ENCODE measurements around the gene CCDC86. TPM values are rescaled to one million over a fixed set of nuclear protein-coding genes. Genes with fewer than 3 reads are reported as not detected.

CCDC86 gene
- total RNA-seq, 2 donors from 2014 or later, result 10.9 to 32.1 TPM

DNA sequence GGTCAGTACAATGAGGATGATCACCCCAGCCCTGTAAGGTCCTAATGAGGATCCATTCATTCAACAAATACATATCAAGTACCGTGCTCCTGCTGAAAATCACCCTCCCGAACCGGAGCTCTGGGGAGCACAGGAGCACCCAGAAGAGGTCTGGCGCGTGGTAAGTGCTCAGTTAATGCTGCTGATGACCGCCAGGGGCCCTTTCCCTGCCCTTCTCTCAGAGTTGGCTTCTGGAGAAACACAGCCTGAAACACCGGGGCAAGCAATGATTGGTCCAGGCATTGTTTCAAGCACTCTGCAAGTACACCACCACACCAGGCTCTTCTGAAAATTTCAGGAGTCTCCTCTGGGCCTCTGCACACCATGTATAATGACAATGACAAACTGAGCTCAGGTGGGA is 3.8 kb upstream of the CCDC86 start:
- peaks cover 6% of the 10 kb centered on the region for H3K4me1 ChIP-seq
- no peak for DNase-seq
- no peaks in the 10 kb centered on the region for H3K9me3 ChIP-seq
- no peak overlapping the region for H3K27ac ChIP-seq
- no peak overlapping the region for H3K9ac ChIP-seq (ENCODE audit: low read depth in 2 of 2, low read length in 2 of 2)
- H3K4me3 ChIP-seq, result no peak overlapping the region
- no peaks in the 10 kb centered on the region for H3K27me3 ChIP-seq
- H3K36me3 ChIP-seq, result no peaks in the 10 kb centered on the region
- TF ChIP-seq, protein P1, sequence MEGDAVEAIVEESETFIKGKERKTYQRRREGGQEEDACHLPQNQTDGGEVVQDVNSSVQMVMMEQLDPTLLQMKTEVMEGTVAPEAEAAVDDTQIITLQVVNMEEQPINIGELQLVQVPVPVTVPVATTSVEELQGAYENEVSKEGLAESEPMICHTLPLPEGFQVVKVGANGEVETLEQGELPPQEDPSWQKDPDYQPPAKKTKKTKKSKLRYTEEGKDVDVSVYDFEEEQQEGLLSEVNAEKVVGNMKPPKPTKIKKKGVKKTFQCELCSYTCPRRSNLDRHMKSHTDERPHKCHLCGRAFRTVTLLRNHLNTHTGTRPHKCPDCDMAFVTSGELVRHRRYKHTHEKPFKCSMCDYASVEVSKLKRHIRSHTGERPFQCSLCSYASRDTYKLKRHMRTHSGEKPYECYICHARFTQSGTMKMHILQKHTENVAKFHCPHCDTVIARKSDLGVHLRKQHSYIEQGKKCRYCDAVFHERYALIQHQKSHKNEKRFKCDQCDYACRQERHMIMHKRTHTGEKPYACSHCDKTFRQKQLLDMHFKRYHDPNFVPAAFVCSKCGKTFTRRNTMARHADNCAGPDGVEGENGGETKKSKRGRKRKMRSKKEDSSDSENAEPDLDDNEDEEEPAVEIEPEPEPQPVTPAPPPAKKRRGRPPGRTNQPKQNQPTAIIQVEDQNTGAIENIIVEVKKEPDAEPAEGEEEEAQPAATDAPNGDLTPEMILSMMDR (IDR thresholded peaks at IDR 0.05), result no peak
- intact Hi-C loops (cut with DNase I), result loop anchor here (10.0 kb wide), 1 partner anchor 347 kb away; no protein-coding TSS in a partner anchor

DNA sequence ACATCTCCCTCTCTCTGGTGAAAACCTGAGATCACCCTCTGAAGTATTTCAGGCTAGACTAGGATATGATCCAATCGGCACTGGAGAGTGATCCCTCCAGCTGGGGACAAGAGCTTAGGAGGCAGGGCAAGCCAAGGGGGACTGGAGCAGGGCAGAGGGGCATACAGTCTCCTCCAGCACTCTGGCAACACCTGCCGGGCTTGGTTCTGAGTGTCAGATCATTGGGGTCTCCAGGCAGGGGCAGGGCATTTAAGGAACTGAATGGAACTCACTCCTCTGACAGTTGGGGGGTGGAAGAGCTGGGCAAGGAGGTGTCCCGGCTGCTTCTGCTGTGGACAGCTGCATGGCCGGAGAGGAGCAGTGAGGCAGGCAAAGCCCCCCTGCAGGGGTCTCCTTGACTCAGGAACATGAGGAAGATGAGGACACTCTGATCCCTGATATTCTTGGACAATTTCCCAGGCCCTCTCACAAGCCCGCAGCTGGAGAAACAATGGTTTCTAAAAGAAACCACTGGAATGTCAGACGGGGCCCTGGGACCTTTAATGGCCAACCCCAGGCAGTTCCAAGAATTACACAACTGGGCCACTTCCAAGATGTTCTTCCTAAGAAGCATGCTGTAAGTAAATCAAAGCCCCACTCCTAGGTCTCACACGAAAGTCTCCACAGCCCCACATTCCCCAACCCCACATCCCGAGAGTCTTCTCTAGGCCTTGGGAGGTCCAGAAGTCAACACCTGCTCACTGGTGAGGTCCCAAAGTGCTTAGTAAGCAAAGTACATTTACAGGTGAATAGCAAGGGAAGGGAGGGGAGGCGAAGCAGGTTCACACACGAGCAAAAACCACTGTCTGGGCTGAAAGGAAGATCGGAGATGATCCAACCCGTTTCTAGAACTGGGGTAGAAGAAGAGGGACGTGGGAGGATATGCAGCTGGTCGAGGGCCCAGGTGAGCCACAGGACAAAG is 1.2 kb upstream of the CCDC86 start:
- Histone ChIP-seq H3K9me3 (no peaks in the 10 kb centered on the region), H3K27ac (peak overlapping the region; percentile 59), H3K36me3 (no peaks in the 10 kb centered on the region), H3K4me3 (peak overlapping the region; percentile 86), H3K4me1 (peaks cover 12% of the 10 kb centered on the region), H3K27me3 (no peaks in the 10 kb centered on the region), H3K9ac (ENCODE audit: low read depth in 2 of 2, low read length in 2 of 2) (peak overlapping the region in 1 of 2 donors; percentile 89)
- no peak for DNase-seq
- TF ChIP-seq, protein P1 (IDR thresholded peaks at IDR 0.05), result no peak
- intact Hi-C loops (cut with DNase I), result no loop called here

DNA sequence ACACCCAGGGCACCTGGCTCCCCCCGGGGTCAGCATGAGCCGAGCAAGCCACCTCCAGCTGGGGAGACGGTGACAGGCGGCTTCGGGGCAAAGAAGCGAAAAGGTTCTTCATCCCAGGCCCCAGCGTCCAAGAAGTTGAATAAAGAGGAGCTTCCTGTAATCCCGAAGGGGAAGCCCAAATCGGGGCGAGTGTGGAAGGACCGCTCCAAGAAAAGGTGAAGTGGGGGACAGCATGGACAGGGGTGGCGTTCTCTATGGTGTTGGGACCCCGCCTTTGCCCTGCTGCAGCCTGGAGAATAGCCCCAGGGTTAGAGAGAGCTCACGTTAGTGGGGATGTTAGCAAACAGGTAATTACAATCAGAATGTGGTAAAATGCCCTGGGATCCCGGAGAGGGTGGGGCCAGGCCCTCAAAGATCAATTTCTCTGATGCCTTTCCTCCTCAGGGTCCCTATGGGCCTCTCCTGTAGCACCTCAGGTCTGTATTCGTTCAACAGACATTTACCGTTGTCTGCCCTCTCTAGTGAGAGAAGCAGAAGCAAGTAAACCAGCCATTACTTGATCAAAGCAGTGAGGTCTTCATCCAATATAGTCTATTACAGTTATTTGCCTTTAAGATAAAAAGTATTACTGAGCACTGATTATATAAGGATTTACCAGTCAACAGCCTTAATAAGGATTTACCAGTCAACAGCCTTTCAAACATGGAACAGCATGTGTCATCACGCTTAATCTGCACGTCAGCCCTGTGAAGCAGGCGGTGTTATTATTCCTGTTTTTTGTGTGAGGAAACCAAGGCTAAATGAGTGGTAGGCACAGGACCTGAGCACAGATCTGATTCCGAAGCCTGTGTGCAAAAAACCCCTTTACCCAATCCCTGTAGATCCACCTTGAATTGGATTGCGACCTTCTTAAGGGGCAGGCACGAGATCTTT is 1.0 kb downstream of the CCDC86 start:
- H3K9ac ChIP-seq (ENCODE audit: low read depth in 2 of 2, low read length in 2 of 2), result peak overlapping the region; percentile 89 to 97
- H3K9me3 ChIP-seq, result no peaks in the 10 kb centered on the region
- no peaks in the 10 kb centered on the region for H3K27me3 ChIP-seq
- peaks cover 12% of the 10 kb centered on the region for H3K4me1 ChIP-seq
- H3K36me3 ChIP-seq, result no peaks in the 10 kb centered on the region
- peak overlapping the region; percentile 86 for H3K4me3 ChIP-seq
- peak; percentile 37 for DNase-seq
- intact Hi-C loops (cut with DNase I), result no loop called here
- TF ChIP-seq, protein P1 (IDR thresholded peaks at IDR 0.05), result no peak
- H3K27ac ChIP-seq, result peak overlapping the region; percentile 59

DNA sequence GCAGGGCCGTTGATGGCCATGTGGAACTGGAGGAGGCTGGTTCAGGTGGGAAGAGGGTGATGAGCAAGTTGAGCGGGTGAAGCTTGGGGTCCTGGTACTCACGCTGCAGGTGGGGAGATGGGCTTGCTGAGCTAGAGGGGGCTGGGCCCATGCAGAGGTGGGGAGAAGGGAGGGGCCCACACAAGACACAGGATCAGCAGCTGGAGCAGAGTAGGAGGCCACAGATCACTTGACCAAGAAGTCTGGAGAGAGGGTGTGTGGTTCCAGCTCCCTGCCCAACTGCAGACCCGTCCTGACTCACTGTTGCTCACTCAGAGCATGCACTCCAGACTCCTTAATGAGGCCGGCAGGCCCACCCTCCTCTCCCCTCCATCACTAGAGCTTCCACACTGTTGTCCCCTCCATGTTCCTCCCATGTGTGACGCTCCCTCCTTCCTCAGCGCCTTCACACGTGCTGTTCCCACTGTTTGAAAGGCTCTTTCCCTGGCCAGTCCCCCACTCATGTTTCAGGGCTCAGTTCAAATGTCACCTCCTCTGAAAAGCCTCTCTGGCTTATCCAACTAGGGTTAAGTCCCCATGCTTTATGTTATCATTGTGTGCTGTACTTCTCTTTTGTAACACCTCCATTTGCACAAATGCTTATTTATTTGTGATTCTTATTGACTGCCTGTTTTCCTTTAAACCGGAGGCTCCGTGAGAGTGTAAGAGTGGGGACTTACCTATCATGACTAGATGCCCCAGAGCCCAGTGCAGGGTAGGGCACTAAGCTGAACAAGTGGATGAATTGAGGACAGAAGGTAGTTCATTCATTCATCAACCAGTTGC is 2.3 kb downstream of the CCDC86 start:
- Histone ChIP-seq H3K9ac (ENCODE audit: low read depth in 2 of 2, low read length in 2 of 2) (peak overlapping the region in 1 of 2 donors; percentile 89), H3K4me3 (no peak overlapping the region), H3K4me1 (peaks cover 12% of the 10 kb centered on the region), H3K27ac (no peak overlapping the region), H3K36me3 (no peaks in the 10 kb centered on the region), H3K9me3 (no peaks in the 10 kb centered on the region), H3K27me3 (no peaks in the 10 kb centered on the region)
- DNase-seq, result no peak
- intact Hi-C loops (cut with DNase I), result no loop called here
- TF ChIP-seq, protein P1 (IDR thresholded peaks at IDR 0.05), result no peak
